ENCODE results near the gene EXT2.

Gene EXT2

GRCh38 chr11:44171518-44171917, 76.0 kb downstream of the EXT2 start:
- POLR2A ChIA-PET = no interaction called here
- no peak for DNase-seq (ENCODE audit: extremely low spot score)
- CTCF ChIA-PET = interaction anchor here (1.4 kb wide), 1 partner anchor 13 kb away, joined by 3 read pairs; no protein-coding TSS in a partner anchor
- TF ChIP-seq, protein P1, sequence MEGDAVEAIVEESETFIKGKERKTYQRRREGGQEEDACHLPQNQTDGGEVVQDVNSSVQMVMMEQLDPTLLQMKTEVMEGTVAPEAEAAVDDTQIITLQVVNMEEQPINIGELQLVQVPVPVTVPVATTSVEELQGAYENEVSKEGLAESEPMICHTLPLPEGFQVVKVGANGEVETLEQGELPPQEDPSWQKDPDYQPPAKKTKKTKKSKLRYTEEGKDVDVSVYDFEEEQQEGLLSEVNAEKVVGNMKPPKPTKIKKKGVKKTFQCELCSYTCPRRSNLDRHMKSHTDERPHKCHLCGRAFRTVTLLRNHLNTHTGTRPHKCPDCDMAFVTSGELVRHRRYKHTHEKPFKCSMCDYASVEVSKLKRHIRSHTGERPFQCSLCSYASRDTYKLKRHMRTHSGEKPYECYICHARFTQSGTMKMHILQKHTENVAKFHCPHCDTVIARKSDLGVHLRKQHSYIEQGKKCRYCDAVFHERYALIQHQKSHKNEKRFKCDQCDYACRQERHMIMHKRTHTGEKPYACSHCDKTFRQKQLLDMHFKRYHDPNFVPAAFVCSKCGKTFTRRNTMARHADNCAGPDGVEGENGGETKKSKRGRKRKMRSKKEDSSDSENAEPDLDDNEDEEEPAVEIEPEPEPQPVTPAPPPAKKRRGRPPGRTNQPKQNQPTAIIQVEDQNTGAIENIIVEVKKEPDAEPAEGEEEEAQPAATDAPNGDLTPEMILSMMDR (IDR thresholded peaks at IDR 0.05; ENCODE audit: control extremely low read depth, extremely low read depth, low read depth, missing control alignments) = no peak

DNA sequence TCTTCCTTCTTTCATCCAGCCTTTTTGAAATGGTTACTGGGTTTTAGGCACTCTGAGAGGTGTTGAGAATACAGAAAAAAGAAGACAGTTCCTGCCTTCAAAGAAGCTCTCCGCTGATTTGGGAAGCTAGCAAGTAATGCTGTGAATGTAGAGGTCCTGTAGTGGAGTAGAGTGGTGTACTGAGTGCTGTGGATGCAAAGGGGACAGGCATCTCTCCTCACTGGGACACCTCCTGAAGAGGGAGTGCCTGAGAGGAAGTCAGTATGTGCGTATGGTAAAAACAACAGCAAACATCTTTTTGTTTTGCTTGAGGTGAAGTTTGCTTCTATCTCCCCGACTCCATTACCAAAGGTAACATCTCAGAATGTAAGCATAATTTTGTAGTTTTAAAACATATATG, 77.5 kb downstream of the EXT2 start:
- no peak for DNase-seq (ENCODE audit: extremely low spot score)
- TF ChIP-seq, protein P1 (IDR thresholded peaks at IDR 0.05; ENCODE audit: control extremely low read depth, extremely low read depth, low read depth, missing control alignments) = no peak
- POLR2A ChIA-PET = no interaction called here
- CTCF ChIA-PET = no interaction called here

GRCh38 chr11:44174842-44175241, 79.4 kb downstream of the EXT2 start:
- TF ChIP-seq, protein P1 (IDR thresholded peaks at IDR 0.05; ENCODE audit: control extremely low read depth, extremely low read depth, low read depth, missing control alignments) = no peak
- no peak for DNase-seq (ENCODE audit: extremely low spot score)
- CTCF ChIA-PET = no interaction called here
- POLR2A ChIA-PET = no interaction called here

GRCh38 chr11:44176546-44177213, 81.2 kb downstream of the EXT2 start:
- ChIA-PET POLR2A (no interaction called here), CTCF (interaction anchor here (1.0 to 1.5 kb wide), 4 partner anchors 8 to 31 kb away, joined by 3 to 6 read pairs (median 3); no protein-coding TSS in a partner anchor)
- no peak for DNase-seq (ENCODE audit: extremely low spot score)
- TF ChIP-seq, protein P1 (IDR thresholded peaks at IDR 0.05; ENCODE audit: control extremely low read depth, extremely low read depth, low read depth, missing control alignments) = no peak

DNA sequence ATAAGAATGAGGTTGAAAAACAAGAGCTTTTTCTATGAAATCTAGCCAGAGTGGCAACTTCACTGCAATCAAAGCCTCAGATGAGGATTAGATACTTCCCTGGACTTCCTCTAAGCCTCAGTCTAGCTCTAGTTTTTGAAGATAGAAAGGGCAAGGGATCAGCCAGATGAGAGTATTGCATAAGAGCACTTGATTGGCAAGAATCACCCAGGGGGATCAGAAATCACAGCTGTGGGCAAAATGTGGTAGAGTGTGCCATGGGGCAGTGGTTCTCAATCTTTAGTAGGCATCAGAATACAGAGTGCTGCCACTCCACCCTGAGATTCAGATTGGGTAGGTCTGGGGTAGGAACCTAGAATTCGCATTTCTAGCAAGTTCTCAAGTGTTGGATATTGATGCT, 82.4 kb downstream of the EXT2 start:
- TF ChIP-seq, protein P1 (IDR thresholded peaks at IDR 0.05; ENCODE audit: control extremely low read depth, extremely low read depth, low read depth, missing control alignments) = no peak
- no peak for DNase-seq (ENCODE audit: extremely low spot score)
- ChIA-PET CTCF (interaction anchor here (0.7 to 1.5 kb wide), 6 partner anchors 9 to 108 kb away, joined by 3 to 6 read pairs (median 4); no protein-coding TSS in a partner anchor), POLR2A (no interaction called here)

GRCh38 chr11:44178381-44178780, 82.9 kb downstream of the EXT2 start:
- CTCF ChIA-PET = interaction anchor here (0.7 to 1.5 kb wide), 5 partner anchors 9 to 107 kb away, joined by 3 to 6 read pairs (median 4); no protein-coding TSS in a partner anchor
- TF ChIP-seq, protein P1 (IDR thresholded peaks at IDR 0.05; ENCODE audit: control extremely low read depth, extremely low read depth, low read depth, missing control alignments) = no peak
- POLR2A ChIA-PET = no interaction called here
- DNase-seq (ENCODE audit: extremely low spot score) = no peak

All from GM10248 (cell line).